GM23338 (cell line): ENCODE measurements around the gene SYNE1. TPM values are rescaled to one million over a fixed set of nuclear protein-coding genes. Genes with fewer than 3 reads are reported as not detected.

Experiments used
- ATAC-seq: fragments of 200-7000 bp; cut with Tn5 transposase; 3 replicates; pipeline ENCODE4 v1.9.1; 2020
- DNase-seq: peaks from one replicate; pipeline ENCODE4 v3.0.0-alpha.2; 2015; ENCODE audit warnings: low spot score
- H2AFZ ChIP-seq: fragments of 200-600 bp; sonication (generic); 2 replicates; pipeline ENCODE4 v1.8.0; 2016; ENCODE audit warnings: antibody characterized with exemption, mild to moderate bottlenecking, moderate library complexity
- H3F3A ChIP-seq: fragments of 200-600 bp; sonication (generic); replicated peaks from 2 replicates; pipeline ENCODE4 v1.8.0; 2017; ENCODE audit warnings: antibody characterized with exemption, mixed run types, low read depth
- H3K27ac ChIP-seq: fragments of 200-600 bp; sonication (generic); 2 replicates; pipeline ENCODE4 v1.6.1; 2016; ENCODE audit warnings: low read depth
- H3K27me3 ChIP-seq: fragments of 200-600 bp; sonication (generic); 2 replicates; pipeline ENCODE4 v1.8.0; 2016; ENCODE audit warnings: mild to moderate bottlenecking, mixed run types, moderate library complexity; ENCODE audit not compliant: insufficient read depth
- H3K36me3 ChIP-seq: fragments of 200-600 bp; sonication (generic); 2 replicates; pipeline ENCODE4 v1.8.0; 2016; ENCODE audit warnings: mild to moderate bottlenecking; ENCODE audit not compliant: insufficient read depth
- H3K4me1 ChIP-seq: fragments of 200-600 bp; sonication (generic); 2 replicates; pipeline ENCODE4 v1.8.0; 2016; ENCODE audit warnings: mild to moderate bottlenecking, moderate library complexity; ENCODE audit not compliant: insufficient read depth
- H3K4me2 ChIP-seq: fragments of 200-600 bp; sonication (generic); 2 replicates; pipeline ENCODE4 v1.7.1; 2017; ENCODE audit warnings: mixed run types
- H3K4me3 ChIP-seq: fragments of 200-600 bp; sonication (generic); 2 replicates; pipeline ENCODE4 v1.6.1; 2016; ENCODE audit warnings: mixed run types
- H3K79me2 ChIP-seq: fragments of 200-600 bp; sonication (generic); replicated peaks from 2 replicates; pipeline ENCODE4 v1.8.0; 2017; ENCODE audit warnings: mild to moderate bottlenecking; ENCODE audit not compliant: insufficient read depth
- H3K9me2 ChIP-seq: fragments of 200-600 bp; sonication (generic); 2 replicates; pipeline ENCODE4 v1.8.0; 2017; ENCODE audit not compliant: insufficient read depth
- H4K20me1 ChIP-seq: fragments of 200-600 bp; sonication (generic); replicated peaks from 2 replicates; pipeline ENCODE4 v1.8.0; 2017; ENCODE audit warnings: mild to moderate bottlenecking; ENCODE audit not compliant: insufficient read depth
- H3K27ac Mint-ChIP-seq: 2 replicates; pipeline ENCODE4 v1.8.0; 2020; ENCODE audit warnings: inconsistent platforms, mild to moderate bottlenecking, moderate library complexity, mixed read lengths
- H3K27me3 Mint-ChIP-seq: 3 replicates; pipeline ENCODE4 v1.8.0; 2022; ENCODE audit warnings: low read depth, mild to moderate bottlenecking, moderate library complexity, mixed read lengths, inconsistent platforms; ENCODE audit not compliant: insufficient read depth, poor library complexity
- H3K36me3 Mint-ChIP-seq: 3 replicates; pipeline ENCODE4 v1.8.0; 2021; ENCODE audit warnings: low read depth, mild to moderate bottlenecking, inconsistent platforms, moderate library complexity, mixed read lengths
- H3K4me1 Mint-ChIP-seq: 3 replicates; pipeline ENCODE4 v1.8.0; 2020; ENCODE audit warnings: mild to moderate bottlenecking, inconsistent platforms, mixed read lengths
- H3K4me3 Mint-ChIP-seq: 3 replicates; pipeline ENCODE4 v1.8.0; 2021; ENCODE audit warnings: moderate library complexity, mild to moderate bottlenecking, inconsistent platforms, mixed read lengths
- H3K9me3 Mint-ChIP-seq: 3 replicates; pipeline ENCODE4 v1.8.0; 2020; ENCODE audit warnings: moderate library complexity, mild to moderate bottlenecking, inconsistent platforms, mixed read lengths
- CREB1 ChIP-seq: fragments of 250-450 bp; sonication (Bioruptor Pico); IDR thresholded peaks from 2 replicates; pipeline ENCODE4 v1.5.0; 2020; ENCODE audit warnings: low read depth, mild to moderate bottlenecking, moderate library complexity
- EZH2phosphoT487 ChIP-seq: fragments of 200-600 bp; sonication (generic); IDR thresholded peaks from one replicate; pipeline ENCODE4 v1.8.1; 2018; ENCODE audit warnings: antibody characterized with exemption; ENCODE audit not compliant: unreplicated experiment
- JUNB ChIP-seq: IDR thresholded peaks from one replicate; pipeline ENCODE4 v1.6.1; 2016; ENCODE audit warnings: antibody characterized with exemption; ENCODE audit not compliant: unreplicated experiment
- NANOG ChIP-seq: IDR thresholded peaks from 2 replicates; pipeline ENCODE4 v1.6.1; 2016; ENCODE audit warnings: antibody characterized with exemption, borderline replicate concordance
- STAT1 ChIP-seq: IDR thresholded peaks from one replicate; pipeline ENCODE4 v1.6.1; 2016; ENCODE audit warnings: antibody characterized with exemption; ENCODE audit not compliant: unreplicated experiment
- ZNF114 ChIP-seq: fragments of 250-450 bp; sonication (Bioruptor Pico); IDR thresholded peaks from 2 replicates; pipeline ENCODE4 v1.5.0; 2020; ENCODE audit warnings: mild to moderate bottlenecking, moderate library complexity
- ZNF462 ChIP-seq: fragments of 250-450 bp; sonication (Bioruptor Pico); IDR thresholded peaks from 2 replicates; pipeline ENCODE4 v1.5.0; 2020; ENCODE audit warnings: mild to moderate bottlenecking, moderate library complexity
- polyA plus RNA-seq: library from polyadenylated mRNA; unstranded; fragments of >200 nt; fragmentation: Nextera tagmentation; extraction: Ambion mirVana; gene quantifications from 2 replicates; pipeline ENCODE4 v1.2.1, GENCODE V29; 2016
- total RNA-seq: library from RNA; depleted of rRNA; stranded (reverse); fragments of >200 nt; shearing (Covaris generic); gene quantifications from 2 replicates; pipeline ENCODE4 v1.2.3, GENCODE V29; 2014
- TF ChIP-seq, protein P1 (sequence below), 2 experiments: fragments of 200-600 bp in 1 of 2; sonication (generic) in 1 of 2; conservative IDR thresholded peaks; 2 replicates each; pipeline versions ENCODE4 v1.5.1 to v1.6.1; 2016 to 2017; ENCODE audit warnings: antibody characterized with exemption in 2 of 2, low read depth in 2 of 2, mild to moderate bottlenecking in 2 of 2, moderate library complexity in 1 of 2
- TF ChIP-seq, protein P2 (sequence below): IDR thresholded peaks from 2 replicates; pipeline ENCODE4 v1.6.1; 2016; ENCODE audit warnings: antibody characterized with exemption

SYNE1 gene
- total and polyA plus RNA-seq, 2 experiments from 2014 or later, result 3.9 to 13.6 TPM

DNA sequence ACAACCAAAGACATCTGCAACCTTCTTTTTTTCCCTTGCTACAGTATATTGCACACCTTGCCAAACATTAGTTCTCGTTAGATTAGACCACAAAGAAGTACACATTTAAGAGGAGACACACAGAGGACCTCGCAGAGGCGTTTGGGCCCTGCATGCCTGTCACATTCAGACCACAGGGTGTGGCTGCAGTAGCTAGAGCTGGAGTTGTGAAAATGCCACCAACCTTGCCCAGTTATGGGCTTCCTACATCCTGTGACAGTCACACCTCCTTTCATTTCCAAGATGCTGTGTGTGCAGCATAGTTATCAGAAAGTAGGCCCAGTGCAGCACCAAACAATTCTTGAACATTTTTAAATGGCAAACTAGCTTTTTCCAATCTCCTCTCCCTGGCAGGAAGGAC is 2.4 kb downstream of the SYNE1 start (continued):
- no peak for TF ChIP-seq ZNF462 (CRISPR knock-in tag)
- no peak for TF ChIP-seq CREB1
- no peak for TF ChIP-seq JUNB
- TF ChIP-seq, protein P1, sequence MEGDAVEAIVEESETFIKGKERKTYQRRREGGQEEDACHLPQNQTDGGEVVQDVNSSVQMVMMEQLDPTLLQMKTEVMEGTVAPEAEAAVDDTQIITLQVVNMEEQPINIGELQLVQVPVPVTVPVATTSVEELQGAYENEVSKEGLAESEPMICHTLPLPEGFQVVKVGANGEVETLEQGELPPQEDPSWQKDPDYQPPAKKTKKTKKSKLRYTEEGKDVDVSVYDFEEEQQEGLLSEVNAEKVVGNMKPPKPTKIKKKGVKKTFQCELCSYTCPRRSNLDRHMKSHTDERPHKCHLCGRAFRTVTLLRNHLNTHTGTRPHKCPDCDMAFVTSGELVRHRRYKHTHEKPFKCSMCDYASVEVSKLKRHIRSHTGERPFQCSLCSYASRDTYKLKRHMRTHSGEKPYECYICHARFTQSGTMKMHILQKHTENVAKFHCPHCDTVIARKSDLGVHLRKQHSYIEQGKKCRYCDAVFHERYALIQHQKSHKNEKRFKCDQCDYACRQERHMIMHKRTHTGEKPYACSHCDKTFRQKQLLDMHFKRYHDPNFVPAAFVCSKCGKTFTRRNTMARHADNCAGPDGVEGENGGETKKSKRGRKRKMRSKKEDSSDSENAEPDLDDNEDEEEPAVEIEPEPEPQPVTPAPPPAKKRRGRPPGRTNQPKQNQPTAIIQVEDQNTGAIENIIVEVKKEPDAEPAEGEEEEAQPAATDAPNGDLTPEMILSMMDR (conservative IDR thresholded peaks at IDR 0.05; ENCODE audit: low read depth in 2 of 2), result no peak
- TF ChIP-seq NANOG, result no peak

- H3K27me3 ChIP-seq, result peaks cover 30% of the 10 kb centered on the region
- Mint-ChIP-seq H3K27ac (no peak overlapping the region), H3K4me1 (0 out of 3 replicates have a peak, but pooled peaks cover under 1% of the 10 kb centered on the region), H3K4me3 (no peak overlapping the region), H3K36me3 (no peaks in the 10 kb centered on the region), H3K27me3 (peaks cover 19% of the 10 kb centered on the region), H3K9me3 (no peaks in the 10 kb centered on the region; the same call in 2 of the 3 replicates)
- H3K27ac ChIP-seq, result no peak overlapping the region
- no peaks in the 10 kb centered on the region for H3F3A ChIP-seq
- no peak overlapping the region for H2AFZ ChIP-seq
- no peaks in the 10 kb centered on the region for H3K9me2 ChIP-seq
- no peak overlapping the region for H3K4me2 ChIP-seq
- no peak for ATAC-seq
- H4K20me1 ChIP-seq, result no peaks in the 10 kb centered on the region
- H3K4me3 ChIP-seq, result no peak overlapping the region
- no peaks in the 10 kb centered on the region for H3K79me2 ChIP-seq
- no peaks in the 10 kb centered on the region for H3K36me3 ChIP-seq
- no peak for DNase-seq
- H3K4me1 ChIP-seq, result peaks cover 4% of the 10 kb centered on the region
- TF ChIP-seq CREB1 (no peak), JUNB (no peak), EZH2phosphoT487 (no peak), ZNF114 (CRISPR knock-in tag) (no peak), STAT1 (no peak)
- TF ChIP-seq, protein P2, sequence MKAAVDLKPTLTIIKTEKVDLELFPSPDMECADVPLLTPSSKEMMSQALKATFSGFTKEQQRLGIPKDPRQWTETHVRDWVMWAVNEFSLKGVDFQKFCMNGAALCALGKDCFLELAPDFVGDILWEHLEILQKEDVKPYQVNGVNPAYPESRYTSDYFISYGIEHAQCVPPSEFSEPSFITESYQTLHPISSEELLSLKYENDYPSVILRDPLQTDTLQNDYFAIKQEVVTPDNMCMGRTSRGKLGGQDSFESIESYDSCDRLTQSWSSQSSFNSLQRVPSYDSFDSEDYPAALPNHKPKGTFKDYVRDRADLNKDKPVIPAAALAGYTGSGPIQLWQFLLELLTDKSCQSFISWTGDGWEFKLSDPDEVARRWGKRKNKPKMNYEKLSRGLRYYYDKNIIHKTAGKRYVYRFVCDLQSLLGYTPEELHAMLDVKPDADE, result no peak
These were observed 4.9 kb downstream of the SYNE1 start for GRCh38 chr6:152632121-152632782.
